ENCODE results near the gene CDH12. TPM values are rescaled to one million over a fixed set of nuclear protein-coding genes. Genes with fewer than 3 reads are reported as not detected.

The CDH12 gene
- total and polyA plus RNA-seq, 4 donors = 0.02 to 3.7 (median 0.31) TPM; not detected in 1

GRCh38 chr5:22754155-22754554, 99.0 kb downstream of the CDH12 start:
- no peak overlapping the region for H3K27ac ChIP-seq (ENCODE audit: low read depth in 1 of 2, low read length in 1 of 2)
- no peak for TF ChIP-seq CTCF (IDR thresholded peaks at IDR 0.05; ENCODE audit: control extremely low read depth, extremely low read depth)
- 76% methylated on average over 3 of the region's 3 CpGs for WGBS, 2 donors
- H3K4me1 ChIP-seq (ENCODE audit: control insufficient read depth in 5 of 5, insufficient read depth in 5 of 5, low read length in 5 of 5) = peaks cover 0 to 17% (median 0%) of the 10 kb centered on the region in 5 donors
- no peaks in the 10 kb centered on the region for H3K36me3 ChIP-seq (ENCODE audit: control insufficient read depth in 4 of 4, insufficient read depth in 4 of 4, low read length in 4 of 4)
- H3K9ac ChIP-seq (ENCODE audit: insufficient read depth in 1 of 2, low read length in 2 of 2) = no peak overlapping the region
- H3K9me3 ChIP-seq (ENCODE audit: control insufficient read depth in 4 of 4, insufficient read depth in 3 of 4, low read length in 3 of 4) = no peaks in the 10 kb centered on the region
- H3K27me3 ChIP-seq (ENCODE audit: control insufficient read depth in 3 of 3, insufficient read depth in 3 of 3, low read length in 2 of 3) = no peaks in the 10 kb centered on the region
- H3K4me3 ChIP-seq = no peak overlapping the region
- ATAC-seq (ENCODE audit: insufficient read depth, low FRiP score) (no peak), DNase-seq (peak in 1 of 3 donors; percentile 24)

- TF ChIP-seq CTCF (IDR thresholded peaks at IDR 0.05; ENCODE audit: control extremely low read depth, extremely low read depth) = no peak
- 60 to 79% methylated on average over 4 of the region's 4 CpGs for WGBS, 2 donors
Observed at GRCh38 chr5:22751536-22751935, 101.6 kb downstream of the CDH12 start.

GRCh38 chr5:22736443-22737003, 116.6 kb downstream of the CDH12 start:
- TF ChIP-seq CTCF (IDR thresholded peaks at IDR 0.05; ENCODE audit: control extremely low read depth, extremely low read depth) = no peak
- 76 to 78% methylated on average over 3 of the region's 3 CpGs for WGBS, 2 donors
- DNase-seq = no peak
- Histone ChIP-seq H3K27ac (ENCODE audit: low read depth in 1 of 2, low read length in 1 of 2) (no peak overlapping the region), H3K36me3 (ENCODE audit: control insufficient read depth in 4 of 4, insufficient read depth in 4 of 4, low read length in 4 of 4) (no peaks in the 10 kb centered on the region), H3K4me3 (no peak overlapping the region), H3K4me1 (ENCODE audit: control insufficient read depth in 5 of 5, insufficient read depth in 5 of 5, low read length in 5 of 5) (no peaks in the 10 kb centered on the region), H3K9me3 (ENCODE audit: control insufficient read depth in 4 of 4, insufficient read depth in 3 of 4, low read length in 3 of 4) (no peaks in the 10 kb centered on the region), H3K27me3 (ENCODE audit: control insufficient read depth in 3 of 3, insufficient read depth in 3 of 3, low read length in 2 of 3) (no peaks in the 10 kb centered on the region), H3K9ac (ENCODE audit: insufficient read depth in 1 of 2, low read length in 2 of 2) (no peak overlapping the region)
- no peak for ATAC-seq (ENCODE audit: insufficient read depth, low FRiP score)

More at GRCh38 chr5:22751536-22751935, 101.6 kb downstream of the CDH12 start:
- DNase-seq (peak; percentile 51 to 95 (median 93)), ATAC-seq (ENCODE audit: insufficient read depth, low FRiP score) (no peak)
- no peak overlapping the region for H3K27ac ChIP-seq (ENCODE audit: low read depth in 1 of 2, low read length in 1 of 2)
- H3K9me3 ChIP-seq (ENCODE audit: control insufficient read depth in 4 of 4, insufficient read depth in 3 of 4, low read length in 3 of 4) = no peaks in the 10 kb centered on the region
- no peak overlapping the region for H3K9ac ChIP-seq (ENCODE audit: insufficient read depth in 1 of 2, low read length in 2 of 2)
- H3K27me3 ChIP-seq (ENCODE audit: control insufficient read depth in 3 of 3, insufficient read depth in 3 of 3, low read length in 2 of 3) = no peaks in the 10 kb centered on the region
- no peak overlapping the region for H3K4me3 ChIP-seq
- peaks cover 0 to 24% (median 0%) of the 10 kb centered on the region in 5 donors for H3K4me1 ChIP-seq (ENCODE audit: control insufficient read depth in 5 of 5, insufficient read depth in 5 of 5, low read length in 5 of 5)
- no peaks in the 10 kb centered on the region for H3K36me3 ChIP-seq (ENCODE audit: control insufficient read depth in 4 of 4, insufficient read depth in 4 of 4, low read length in 4 of 4)

- no peak for ATAC-seq (ENCODE audit: insufficient read depth, low FRiP score)
- Histone ChIP-seq H3K27ac (ENCODE audit: low read depth in 1 of 2, low read length in 1 of 2) (no peak overlapping the region), H3K9me3 (ENCODE audit: control insufficient read depth in 4 of 4, insufficient read depth in 3 of 4, low read length in 3 of 4) (no peaks in the 10 kb centered on the region), H3K4me3 (no peak overlapping the region), H3K27me3 (ENCODE audit: control insufficient read depth in 3 of 3, insufficient read depth in 3 of 3, low read length in 2 of 3) (no peaks in the 10 kb centered on the region), H3K36me3 (ENCODE audit: control insufficient read depth in 4 of 4, insufficient read depth in 4 of 4, low read length in 4 of 4) (no peaks in the 10 kb centered on the region), H3K4me1 (ENCODE audit: control insufficient read depth in 5 of 5, insufficient read depth in 5 of 5, low read length in 5 of 5) (no peaks in the 10 kb centered on the region), H3K9ac (ENCODE audit: insufficient read depth in 1 of 2, low read length in 2 of 2) (no peak overlapping the region)
- no peak for DNase-seq
- TF ChIP-seq CTCF (IDR thresholded peaks at IDR 0.05; ENCODE audit: control extremely low read depth, extremely low read depth) = no peak
- WGBS, 2 donors = 91% methylated on average over 2 of the region's 2 CpGs
Observed at GRCh38 chr5:22734907-22735306, 118.2 kb downstream of the CDH12 start.

All from lung (tissue), 12 donors.